ENCODE data around the gene ZNF438.
A peak's percentile ranks its signal among the peaks of the same experiment; 100 is the strongest.

ZNF438 gene

DNA sequence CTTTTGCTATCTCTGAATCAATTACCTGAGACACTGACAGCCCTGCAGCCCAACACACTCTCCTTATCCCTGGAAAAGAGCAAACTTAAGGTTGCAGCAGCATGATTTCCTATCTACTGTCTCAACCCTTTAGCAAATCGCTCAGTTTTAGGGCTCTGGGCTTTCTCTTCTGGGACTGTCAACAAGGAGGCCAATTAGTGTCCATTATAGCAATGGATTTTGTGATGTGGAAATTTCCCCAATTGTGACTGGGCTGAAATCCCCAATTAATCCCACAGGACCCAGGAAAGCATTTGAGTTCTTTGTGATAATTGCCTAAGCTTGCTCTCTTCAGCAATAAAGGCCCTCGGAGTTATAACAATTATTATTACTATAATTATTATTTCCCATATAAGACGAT, 197.0 kb downstream of the ZNF438 start:
- no peak overlapping the region for H3K4me2 ChIP-seq (ENCODE audit: low read length)
- H3K9me3 ChIP-seq (replicated peaks; ENCODE audit: low read length), result no peaks in the 10 kb centered on the region
- no peaks in the 10 kb centered on the region for H3K36me3 ChIP-seq (ENCODE audit: insufficient read depth, low read length)
- no peaks in the 10 kb centered on the region for H3K27me3 ChIP-seq (ENCODE audit: control insufficient read depth, insufficient read depth, low read length)
- H3K4me3 ChIP-seq (ENCODE audit: low read length), result no peak overlapping the region
- H3K4me1 ChIP-seq (ENCODE audit: control insufficient read depth, insufficient read depth, low read length), result peaks cover 17% of the 10 kb centered on the region
- no peak overlapping the region for H3K9ac ChIP-seq (ENCODE audit: low read depth, low read length)

DNA sequence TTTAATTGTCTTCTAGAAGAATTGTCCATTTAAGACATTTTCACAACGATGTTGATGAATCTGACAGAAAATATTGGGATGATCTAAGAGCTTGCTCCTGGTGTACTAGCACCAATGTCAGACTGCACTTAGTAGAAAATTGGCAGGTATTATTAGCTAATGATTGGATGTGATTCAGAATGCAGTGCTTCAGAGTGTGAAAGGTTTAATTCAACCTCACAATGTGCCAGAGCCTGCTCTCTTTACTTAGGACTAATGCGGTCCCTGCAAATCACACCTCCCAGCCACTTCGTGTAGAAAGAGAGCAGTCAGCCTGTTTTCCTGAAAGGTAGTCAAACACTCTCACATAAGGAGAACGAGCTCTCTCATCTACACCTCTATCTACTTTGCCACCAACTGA, 197.5 kb downstream of the ZNF438 start:
- no peaks in the 10 kb centered on the region for H3K9me3 ChIP-seq (replicated peaks; ENCODE audit: low read length)
- no peaks in the 10 kb centered on the region for H3K27me3 ChIP-seq (ENCODE audit: control insufficient read depth, insufficient read depth, low read length)
- no peak overlapping the region for H3K4me3 ChIP-seq (ENCODE audit: low read length)
- H3K9ac ChIP-seq (ENCODE audit: low read depth, low read length), result no peak overlapping the region
- H3K4me1 ChIP-seq (ENCODE audit: control insufficient read depth, insufficient read depth, low read length), result peaks cover 22% of the 10 kb centered on the region
- no peaks in the 10 kb centered on the region for H3K36me3 ChIP-seq (ENCODE audit: insufficient read depth, low read length)
- H3K4me2 ChIP-seq (ENCODE audit: low read length), result no peak overlapping the region

DNA sequence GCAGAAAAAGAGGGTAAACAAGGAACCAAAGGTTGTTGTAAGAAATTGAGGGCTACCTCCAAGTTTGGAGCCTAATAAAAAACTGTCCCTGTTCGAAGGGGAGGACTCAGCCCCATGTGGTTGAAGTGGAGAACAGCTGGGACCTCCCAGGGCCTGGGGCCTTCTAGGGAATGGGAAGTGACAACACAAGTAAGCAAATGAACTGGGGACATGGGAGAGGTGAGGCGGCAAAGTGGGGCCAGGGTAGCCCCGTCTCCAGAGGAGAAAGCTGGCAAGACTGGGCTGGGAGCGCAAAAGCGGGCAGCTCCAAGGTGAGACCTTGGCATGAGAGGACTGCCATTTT, 198.1 kb downstream of the ZNF438 start:
- Histone ChIP-seq H3K4me2 (ENCODE audit: low read length) (no peak overlapping the region), H3K9me3 (replicated peaks; ENCODE audit: low read length) (no peaks in the 10 kb centered on the region), H3K9ac (ENCODE audit: low read depth, low read length) (no peak overlapping the region), H3K4me1 (ENCODE audit: control insufficient read depth, insufficient read depth, low read length) (peaks cover 22% of the 10 kb centered on the region), H3K4me3 (ENCODE audit: low read length) (no peak overlapping the region), H3K36me3 (ENCODE audit: insufficient read depth, low read length) (no peaks in the 10 kb centered on the region), H3K27me3 (ENCODE audit: control insufficient read depth, insufficient read depth, low read length) (no peaks in the 10 kb centered on the region)

DNA sequence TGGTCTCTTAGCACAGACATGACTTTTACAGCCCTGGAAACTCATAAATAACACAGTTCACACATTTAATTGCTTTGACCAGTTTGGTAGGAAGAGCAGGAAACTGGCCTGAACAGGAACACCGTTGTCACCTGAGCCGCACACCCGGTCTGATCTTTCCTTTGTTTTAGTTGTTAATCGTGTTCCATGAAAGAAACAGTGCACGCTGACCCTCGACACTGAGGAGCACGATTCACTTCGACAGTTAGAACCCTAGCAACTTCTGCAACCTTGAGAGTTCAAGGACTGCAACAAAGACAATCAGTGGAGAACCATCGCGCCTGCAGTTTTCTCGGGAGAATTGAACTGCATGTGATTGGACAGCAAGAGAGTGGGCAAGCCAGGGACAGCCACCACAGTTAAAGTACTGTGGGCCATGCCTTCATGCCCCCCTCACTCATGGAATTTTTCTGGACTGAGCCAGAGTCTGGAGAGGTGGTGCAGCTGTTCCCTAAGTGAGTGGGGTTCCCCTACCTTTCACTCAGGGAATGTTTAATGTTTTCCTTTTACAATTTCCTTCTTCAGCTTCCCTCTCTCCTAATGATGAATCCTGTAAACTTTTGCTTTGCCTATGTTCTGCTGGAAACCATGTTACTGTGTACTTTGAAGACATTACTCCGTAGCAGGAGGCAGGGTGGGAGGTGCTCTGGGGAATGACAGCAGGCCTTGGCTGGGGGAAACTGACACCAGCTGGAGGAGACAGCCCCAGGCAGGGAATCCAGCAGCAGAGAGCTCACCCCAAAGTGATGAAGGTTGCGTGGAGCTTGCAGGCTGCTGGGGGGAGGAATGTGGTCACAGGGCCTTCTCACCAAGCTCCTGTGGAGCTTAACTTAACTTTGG, 198.7 kb downstream of the ZNF438 start:
- no peaks in the 10 kb centered on the region for H3K9me3 ChIP-seq (replicated peaks; ENCODE audit: low read length)
- H3K4me1 ChIP-seq (ENCODE audit: control insufficient read depth, insufficient read depth, low read length), result peaks cover 22% of the 10 kb centered on the region
- H3K36me3 ChIP-seq (ENCODE audit: insufficient read depth, low read length), result no peaks in the 10 kb centered on the region
- no peaks in the 10 kb centered on the region for H3K27me3 ChIP-seq (ENCODE audit: control insufficient read depth, insufficient read depth, low read length)
- H3K9ac ChIP-seq (ENCODE audit: low read depth, low read length), result no peak overlapping the region
- H3K4me2 ChIP-seq (ENCODE audit: low read length), result no peak overlapping the region
- no peak overlapping the region for H3K4me3 ChIP-seq (ENCODE audit: low read length)

DNA sequence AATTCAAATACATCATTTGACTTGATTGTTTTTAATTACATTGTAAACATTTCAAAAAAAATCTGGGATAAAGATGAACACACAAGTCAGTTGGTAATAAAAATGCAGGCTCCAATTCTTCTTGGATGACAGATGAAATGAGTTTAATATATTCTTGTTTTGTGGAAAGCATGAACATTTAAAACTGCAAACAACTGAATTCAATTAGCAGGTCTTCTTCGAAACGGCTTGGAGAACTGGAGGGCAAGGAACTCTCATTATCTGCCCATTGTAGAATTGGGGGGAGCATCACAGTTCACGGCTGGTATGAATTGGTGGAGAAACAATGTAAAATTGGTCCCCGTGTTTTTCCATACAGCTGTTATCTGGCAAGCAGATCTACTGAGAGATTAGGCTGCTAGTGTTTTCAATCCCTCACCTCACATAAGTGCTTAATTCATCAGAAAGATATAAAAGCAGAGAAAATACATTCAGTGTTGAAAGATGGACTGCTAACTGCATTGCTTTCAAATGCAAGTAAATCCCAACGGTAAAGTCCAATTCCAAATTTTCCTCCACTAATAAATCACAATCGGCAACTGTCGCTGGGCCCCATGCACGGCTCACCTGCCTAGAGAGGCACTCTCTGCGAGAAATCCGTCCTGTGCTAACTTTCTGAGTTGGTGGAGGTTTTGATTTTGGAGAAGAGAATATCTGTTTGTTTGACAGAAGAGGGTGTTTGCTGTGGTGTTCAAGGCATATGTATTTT, 199.5 kb downstream of the ZNF438 start:
- Histone ChIP-seq H3K9ac (ENCODE audit: low read depth, low read length) (no peak overlapping the region), H3K4me1 (ENCODE audit: control insufficient read depth, insufficient read depth, low read length) (peaks cover 27% of the 10 kb centered on the region), H3K9me3 (replicated peaks; ENCODE audit: low read length) (no peaks in the 10 kb centered on the region), H3K27me3 (ENCODE audit: control insufficient read depth, insufficient read depth, low read length) (no peaks in the 10 kb centered on the region), H3K36me3 (ENCODE audit: insufficient read depth, low read length) (no peaks in the 10 kb centered on the region), H3K4me2 (ENCODE audit: low read length) (no peak overlapping the region), H3K4me3 (ENCODE audit: low read length) (no peak overlapping the region)

DNA sequence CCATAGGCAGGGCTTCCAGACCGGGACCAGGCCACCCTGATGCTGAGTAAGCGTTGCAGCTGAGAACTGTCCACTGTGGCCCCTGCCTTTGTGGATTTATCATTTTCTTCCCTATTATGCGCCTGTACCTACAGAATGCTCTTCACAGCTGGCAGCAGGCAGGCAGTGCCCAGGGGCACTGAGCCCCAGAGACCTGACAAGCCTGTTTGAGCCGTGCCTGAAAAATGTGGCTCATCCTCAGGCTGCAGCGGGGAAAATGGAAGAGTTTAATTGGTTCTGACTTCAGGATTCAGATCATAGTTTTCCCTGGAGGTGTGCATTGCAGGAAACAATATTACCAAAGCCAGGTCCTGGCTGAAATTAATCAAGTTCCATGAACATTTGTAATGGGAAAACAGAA, 200.2 kb downstream of the ZNF438 start:
- Histone ChIP-seq H3K27me3 (ENCODE audit: control insufficient read depth, insufficient read depth, low read length) (no peaks in the 10 kb centered on the region), H3K36me3 (ENCODE audit: insufficient read depth, low read length) (no peaks in the 10 kb centered on the region), H3K4me1 (ENCODE audit: control insufficient read depth, insufficient read depth, low read length) (peaks cover 27% of the 10 kb centered on the region), H3K9me3 (replicated peaks; ENCODE audit: low read length) (no peaks in the 10 kb centered on the region), H3K4me3 (ENCODE audit: low read length) (no peak overlapping the region), H3K4me2 (ENCODE audit: low read length) (no peak overlapping the region), H3K9ac (ENCODE audit: low read depth, low read length) (no peak overlapping the region)

DNA sequence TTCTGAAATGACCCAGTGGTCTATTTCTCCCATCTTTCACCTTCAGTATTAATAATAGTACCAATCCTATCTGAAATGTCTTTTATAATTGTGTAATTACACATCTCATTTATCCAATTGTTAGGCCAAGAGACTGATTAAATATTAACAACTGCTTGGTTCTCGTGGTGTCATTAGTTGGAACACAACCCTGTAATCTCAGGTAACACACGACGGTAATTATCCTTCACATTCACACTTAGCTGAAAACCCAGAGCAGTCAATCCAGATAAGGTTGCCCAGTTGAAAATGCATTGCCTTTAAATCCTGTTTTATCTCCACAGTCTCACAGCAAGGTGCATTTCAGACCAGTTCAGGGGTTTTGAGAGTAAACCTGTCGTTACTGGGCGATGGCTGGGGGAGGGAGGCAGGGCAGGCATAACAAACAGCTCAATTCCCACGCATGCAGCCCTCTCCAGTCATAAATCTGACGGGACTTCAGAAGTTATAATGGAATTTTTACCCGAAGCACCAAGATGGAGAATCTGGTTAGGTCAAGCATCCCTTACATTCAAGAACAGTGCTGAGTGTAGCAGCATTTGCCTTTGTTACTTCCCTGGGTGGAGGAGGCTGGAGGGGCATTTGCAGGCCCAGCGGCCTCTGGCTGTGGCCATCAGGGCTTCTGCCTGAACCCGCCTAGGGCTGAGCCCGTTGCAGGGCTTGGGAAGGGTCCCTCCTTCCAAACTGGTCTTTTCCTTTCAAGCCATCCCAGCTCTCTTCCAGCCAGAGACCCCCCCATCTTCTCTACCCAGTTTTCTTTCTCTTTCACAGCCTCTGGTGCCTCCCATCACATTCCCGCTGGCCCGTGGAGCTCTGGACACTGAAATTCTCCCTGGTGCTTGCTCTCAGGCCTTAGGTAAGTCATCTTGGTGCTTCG, 201.1 kb downstream of the ZNF438 start:
- Histone ChIP-seq H3K4me1 (ENCODE audit: control insufficient read depth, insufficient read depth, low read length) (peaks cover 27% of the 10 kb centered on the region), H3K36me3 (ENCODE audit: insufficient read depth, low read length) (no peaks in the 10 kb centered on the region), H3K27me3 (ENCODE audit: control insufficient read depth, insufficient read depth, low read length) (no peaks in the 10 kb centered on the region), H3K9ac (ENCODE audit: low read depth, low read length) (no peak overlapping the region), H3K9me3 (replicated peaks; ENCODE audit: low read length) (no peaks in the 10 kb centered on the region), H3K4me2 (ENCODE audit: low read length) (no peak overlapping the region), H3K4me3 (ENCODE audit: low read length) (no peak overlapping the region)

DNA sequence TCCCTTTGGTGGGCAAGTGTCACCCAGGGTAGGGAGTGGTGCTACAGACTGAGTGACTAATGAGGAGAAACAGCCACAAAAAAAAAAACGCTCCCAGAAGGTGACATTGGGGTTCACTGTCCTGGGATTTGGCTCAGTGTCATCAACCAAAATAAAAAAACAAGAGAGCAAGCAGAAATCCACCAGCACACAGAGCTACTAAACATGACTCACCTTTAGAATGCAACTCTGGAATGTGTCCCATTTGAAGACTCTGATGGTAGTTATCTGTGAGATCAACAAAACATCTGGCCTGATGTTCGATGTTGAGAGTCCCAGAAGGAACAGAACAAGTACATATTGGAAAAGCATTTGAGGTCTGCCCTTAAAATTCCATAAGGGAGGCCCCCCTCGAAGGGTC, 201.8 kb downstream of the ZNF438 start:
- peaks cover 27% of the 10 kb centered on the region for H3K4me1 ChIP-seq (ENCODE audit: control insufficient read depth, insufficient read depth, low read length)
- no peak overlapping the region for H3K4me3 ChIP-seq (ENCODE audit: low read length)
- no peak overlapping the region for H3K9ac ChIP-seq (ENCODE audit: low read depth, low read length)
- H3K9me3 ChIP-seq (replicated peaks; ENCODE audit: low read length), result no peaks in the 10 kb centered on the region
- H3K4me2 ChIP-seq (ENCODE audit: low read length), result no peak overlapping the region
- H3K36me3 ChIP-seq (ENCODE audit: insufficient read depth, low read length), result no peaks in the 10 kb centered on the region
- no peaks in the 10 kb centered on the region for H3K27me3 ChIP-seq (ENCODE audit: control insufficient read depth, insufficient read depth, low read length)

DNA sequence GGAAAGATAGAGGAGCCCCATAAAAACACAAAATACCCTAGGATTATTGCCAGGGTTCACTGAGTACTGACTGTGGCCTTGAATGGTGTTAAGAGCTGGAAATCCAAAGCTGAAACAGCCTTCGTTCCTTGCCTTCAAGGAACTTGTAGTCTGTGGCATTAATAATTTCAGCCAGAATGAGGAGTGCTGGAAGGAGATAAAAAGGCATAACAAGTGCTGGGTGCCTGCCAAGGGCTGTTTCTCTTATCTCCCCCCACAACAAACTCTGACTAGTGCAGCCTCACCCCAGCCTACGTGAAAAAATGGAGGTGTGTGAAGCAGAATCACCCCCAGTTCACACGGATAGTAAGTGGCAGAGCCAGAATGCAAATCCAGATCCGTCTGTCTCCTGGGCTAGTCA, 203.0 kb downstream of the ZNF438 start:
- Histone ChIP-seq H3K4me1 (ENCODE audit: control insufficient read depth, insufficient read depth, low read length) (peaks cover 26% of the 10 kb centered on the region), H3K4me3 (ENCODE audit: low read length) (no peak overlapping the region), H3K27me3 (ENCODE audit: control insufficient read depth, insufficient read depth, low read length) (no peaks in the 10 kb centered on the region), H3K9ac (ENCODE audit: low read depth, low read length) (no peak overlapping the region), H3K4me2 (ENCODE audit: low read length) (no peak overlapping the region), H3K36me3 (ENCODE audit: insufficient read depth, low read length) (no peaks in the 10 kb centered on the region), H3K9me3 (replicated peaks; ENCODE audit: low read length) (no peaks in the 10 kb centered on the region)

DNA sequence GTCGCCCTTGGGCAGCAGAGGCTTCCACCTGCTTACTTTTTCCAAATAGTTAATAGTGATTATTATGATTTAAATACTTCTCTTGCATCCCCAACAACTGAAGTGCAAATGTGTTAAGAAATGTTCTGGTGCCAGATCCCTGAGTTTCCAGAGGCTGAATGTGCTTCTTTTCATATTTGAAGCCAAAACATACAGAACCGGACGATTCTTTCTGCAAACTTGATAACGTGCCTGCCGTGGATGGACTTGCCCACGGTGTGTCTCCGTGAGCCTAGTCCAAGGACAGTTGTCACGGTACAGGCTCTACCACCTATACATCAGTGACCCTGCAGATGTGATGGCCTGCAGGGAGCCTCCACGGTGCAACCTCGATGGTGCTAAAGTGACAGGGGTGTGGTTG, 203.5 kb downstream of the ZNF438 start:
- peaks cover 21% of the 10 kb centered on the region for H3K4me1 ChIP-seq (ENCODE audit: control insufficient read depth, insufficient read depth, low read length)
- H3K9ac ChIP-seq (ENCODE audit: low read depth, low read length), result no peak overlapping the region
- no peaks in the 10 kb centered on the region for H3K9me3 ChIP-seq (replicated peaks; ENCODE audit: low read length)
- no peaks in the 10 kb centered on the region for H3K36me3 ChIP-seq (ENCODE audit: insufficient read depth, low read length)
- H3K27me3 ChIP-seq (ENCODE audit: control insufficient read depth, insufficient read depth, low read length), result no peaks in the 10 kb centered on the region
- H3K4me3 ChIP-seq (ENCODE audit: low read length), result no peak overlapping the region
- peak overlapping the region; percentile 11 for H3K4me2 ChIP-seq (ENCODE audit: low read length)

DNA sequence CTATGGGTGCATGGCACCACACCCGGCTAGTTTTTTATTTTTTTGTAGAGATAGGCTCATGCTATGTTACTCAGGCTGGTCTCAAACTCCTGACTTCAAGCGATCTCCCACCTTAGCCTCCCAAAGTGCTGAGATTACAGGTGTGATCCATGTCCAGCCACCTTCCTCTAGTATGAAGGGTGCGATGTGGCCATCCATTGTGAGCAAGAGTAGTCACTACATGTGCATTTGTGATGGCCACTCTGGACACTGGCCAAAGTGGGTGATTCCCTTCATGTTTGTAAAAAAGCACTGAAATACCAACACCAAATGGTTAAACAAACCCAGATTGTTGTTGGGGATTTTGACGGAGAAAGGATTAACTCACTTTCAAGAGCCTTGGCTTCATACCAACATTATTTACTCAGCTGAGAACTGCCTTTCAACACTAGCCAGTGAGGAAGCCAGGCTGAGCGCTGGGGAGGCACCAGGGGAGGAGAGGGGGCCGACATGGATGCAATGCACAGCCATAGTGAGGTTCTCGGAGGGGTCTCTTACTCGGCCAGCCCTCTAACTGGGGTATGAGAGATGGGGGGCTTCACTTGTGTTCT, 204.0 kb downstream of the ZNF438 start:
- Histone ChIP-seq H3K4me3 (ENCODE audit: low read length) (no peak overlapping the region), H3K9ac (ENCODE audit: low read depth, low read length) (no peak overlapping the region), H3K4me2 (ENCODE audit: low read length) (peak overlapping the region; percentile 11), H3K4me1 (ENCODE audit: control insufficient read depth, insufficient read depth, low read length) (peaks cover 16% of the 10 kb centered on the region), H3K27me3 (ENCODE audit: control insufficient read depth, insufficient read depth, low read length) (no peaks in the 10 kb centered on the region), H3K36me3 (ENCODE audit: insufficient read depth, low read length) (no peaks in the 10 kb centered on the region), H3K9me3 (replicated peaks; ENCODE audit: low read length) (no peaks in the 10 kb centered on the region)

Measured in skeletal muscle satellite cell (primary cell).